Tibial nerve (tissue), 4 donors: ENCODE data around the gene SLC17A8. TPM values are rescaled to one million over a fixed set of nuclear protein-coding genes. Genes with fewer than 3 reads are reported as not detected.
"Not testable (repeated sequence)": the region's sequence is repeated elsewhere in the genome, so short reads cannot be mapped to it uniquely, and the experiment has no call there.

Experiments used
- DNase-seq, 2 donors: peaks; one replicate each; pipeline ENCODE4 v3.0.0-alpha.2; 2019; ENCODE audit warnings: low spot score in 2 of 2
- H3K27ac ChIP-seq, 4 donors: fragments of 200-600 bp; sonication (generic) in 3 of 4; one replicate each; pipeline ENCODE4 v1.5.1; 2017 to 2019; ENCODE audit warnings: mild to moderate bottlenecking in 1 of 4
- H3K27me3 ChIP-seq, 2 donors: fragments of 200-600 bp; sonication (generic) in 1 of 2; one replicate each; pipeline versions ENCODE4 v1.5.1 to v1.6.0; 2017 to 2019
- H3K36me3 ChIP-seq, 3 donors: fragments of 200-600 bp; sonication (generic); one replicate each; pipeline ENCODE4 v1.5.1; 2018 to 2019
- H3K4me1 ChIP-seq, 4 donors: fragments of 200-600 bp; sonication (generic) in 3 of 4; one replicate each; pipeline ENCODE4 v1.5.1; 2017 to 2019
- H3K4me3 ChIP-seq, 4 donors: fragments of 200-600 bp; sonication (generic) in 3 of 4; one replicate each; pipeline ENCODE4 v1.5.1; 2017 to 2019; ENCODE audit warnings: mild to moderate bottlenecking in 1 of 4, moderate library complexity in 1 of 4
- H3K9me3 ChIP-seq, 4 donors: fragments of 200-600 bp; sonication (generic) in 3 of 4; one replicate each; pipeline ENCODE4 v1.5.1; 2017 to 2019
- CTCF ChIP-seq, 5 experiments: fragments of 200-600 bp in 3 of 5; fragments of 450-650 bp in 2 of 5; sonication (generic) in 3 of 5; IDR thresholded peaks; one replicate each; pipeline ENCODE4 v1.5.1; 2016 to 2019; ENCODE audit warnings: antibody characterized with exemption in 5 of 5, mild to moderate bottlenecking in 3 of 5, moderate library complexity in 2 of 5
- EP300 ChIP-seq, 2 donors: sonication (generic); formaldehyde crosslinking; IDR thresholded peaks; one replicate each; pipeline ENCODE4 v1.6.1; 2017; ENCODE audit warnings: antibody characterized with exemption in 2 of 2, mild to moderate bottlenecking in 1 of 2
- POLR2A ChIP-seq, 2 donors: fragments of 450-650 bp; IDR thresholded peaks; one replicate each; pipeline ENCODE4 v1.6.1; 2017; ENCODE audit warnings: antibody characterized with exemption in 2 of 2, mild to moderate bottlenecking in 2 of 2, moderate library complexity in 2 of 2
- WGBS, 2 donors: methylation state at CpG; one replicate each; pipeline ENCODE4 v1.1.5; 2018; 5-methylcytosine and 5-hydroxymethylcytosine counted together
- total RNA-seq, 4 donors: library from RNA; depleted of rRNA; stranded (reverse); fragments of >200 nt; gene quantifications; one replicate each; pipeline ENCODE4 v1.1.0, GENCODE V29; 2016

Gene SLC17A8
- not detected for total RNA-seq

GRCh38 chr12:100356644-100357223, at the start of gene SLC17A8:
TSS of gene SLC17A8 (plus strand) at chr12:100357074. CDS start at chr12:100357392, 318 bp downstream.
- H3K27me3 ChIP-seq, result no peaks in the 10 kb centered on the region
- H3K27ac ChIP-seq, result no peak within 1 kb of the TSS
- no peaks in the 10 kb centered on the region for H3K36me3 ChIP-seq
- WGBS, 2 donors, result 22 to 28% methylated on average over 10 to 13 of the region's 13 CpGs
- no peak for TF ChIP-seq EP300 (IDR thresholded peaks at IDR 0.05)
- no peak for DNase-seq
- no peak within 1 kb of the TSS for H3K4me3 ChIP-seq
- H3K4me1 ChIP-seq, result peaks cover 0 to 5% (median 0%) of the 10 kb centered on the region in 4 donors
- H3K9me3 ChIP-seq, result no peaks in the 10 kb centered on the region

DNA sequence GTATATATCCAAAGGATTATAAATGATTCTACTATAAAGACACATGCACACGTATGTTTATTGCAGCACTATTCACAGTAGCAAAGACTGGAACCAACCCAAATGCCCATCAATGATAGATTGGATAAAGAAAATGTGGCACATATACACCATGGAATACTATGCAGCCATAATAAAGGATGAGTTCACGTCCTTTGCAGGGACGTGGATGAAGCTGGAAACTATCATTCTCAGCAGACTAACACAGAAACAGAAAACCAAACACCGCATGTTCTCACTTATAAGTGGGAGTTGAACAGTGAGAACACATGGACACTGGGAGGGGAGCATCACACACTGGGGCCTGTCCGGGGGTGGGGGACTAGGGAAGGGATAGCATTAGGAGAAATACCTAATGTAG, 48.7 kb upstream of the SLC17A8 start:
- not testable (repeated sequence) for H3K9me3 ChIP-seq, H3K27me3 ChIP-seq, H3K4me1 ChIP-seq, DNase-seq, H3K27ac ChIP-seq, H3K4me3 ChIP-seq
- peaks cover 0 to 37% (median 8%) of the 10 kb centered on the region in 3 donors for H3K36me3 ChIP-seq
- WGBS, 2 donors, result 96 to 98% methylated on average over 5 of the region's 5 CpGs

GRCh38 chr12:100311317-100311716, 45.6 kb upstream of the SLC17A8 start:
- Histone ChIP-seq H3K36me3 (peaks cover 0 to 42% (median 7%) of the 10 kb centered on the region in 3 donors), H3K27ac (no peak overlapping the region), H3K4me3 (no peak overlapping the region), H3K9me3 (no peaks in the 10 kb centered on the region), H3K4me1 (no peaks in the 10 kb centered on the region), H3K27me3 (no peaks in the 10 kb centered on the region)
- TF ChIP-seq CTCF (IDR thresholded peaks at IDR 0.05) (no peak), POLR2A (IDR thresholded peaks at IDR 0.05) (no peak), EP300 (IDR thresholded peaks at IDR 0.05) (no peak)
- WGBS, 2 donors, result 88 to 89% methylated on average over 1 of the region's 1 CpG
- no peak for DNase-seq

DNA sequence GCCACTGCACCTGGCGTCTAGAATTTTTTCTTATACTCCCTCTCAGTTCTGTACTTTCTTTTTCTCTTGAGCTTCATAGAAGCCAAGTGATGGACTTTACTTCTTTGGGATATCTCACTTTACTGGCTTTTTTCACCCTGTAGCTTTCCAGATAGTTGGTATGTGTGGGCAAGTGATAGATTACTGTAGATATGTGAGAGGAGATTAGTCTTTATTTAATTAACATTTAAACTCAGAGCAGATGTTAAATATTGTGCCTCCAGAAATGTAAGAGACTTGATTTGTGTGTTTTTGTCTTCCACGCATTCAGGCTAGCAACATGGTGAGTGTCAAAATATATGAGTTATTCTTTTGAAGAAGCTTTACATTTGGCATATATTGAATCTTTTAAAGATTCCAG, 39.5 kb upstream of the SLC17A8 start:
- Histone ChIP-seq H3K4me1 (no peaks in the 10 kb centered on the region), H3K27me3 (no peaks in the 10 kb centered on the region), H3K9me3 (no peaks in the 10 kb centered on the region), H3K36me3 (peaks cover 0 to 73% (median 7%) of the 10 kb centered on the region in 3 donors), H3K4me3 (no peak overlapping the region), H3K27ac (no peak overlapping the region)
- DNase-seq, result no peak
- TF ChIP-seq POLR2A (IDR thresholded peaks at IDR 0.05) (no peak), EP300 (IDR thresholded peaks at IDR 0.05) (no peak), CTCF (IDR thresholded peaks at IDR 0.05) (no peak)
- 96 to 97% methylated on average over 2 of the region's 2 CpGs for WGBS, 2 donors

DNA sequence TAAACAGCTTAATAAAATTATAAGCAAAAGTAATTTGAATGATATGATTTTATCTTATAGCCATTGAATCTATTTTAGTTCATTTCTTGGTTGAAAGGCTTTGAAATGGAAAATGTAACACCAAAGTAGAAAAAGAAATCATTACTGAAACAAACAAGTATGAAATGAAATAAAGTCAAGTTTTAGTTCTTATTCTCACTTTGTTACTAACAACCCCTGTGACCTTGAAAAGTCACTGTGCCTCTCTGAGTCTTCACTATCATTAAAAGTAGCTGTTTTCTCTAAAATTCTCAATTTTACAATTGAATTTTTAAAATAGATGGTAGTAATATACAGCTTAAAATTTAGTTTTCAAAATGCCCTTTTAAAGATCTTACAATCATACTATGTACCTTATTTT, 32.4 kb upstream of the SLC17A8 start:
- H3K4me3 ChIP-seq, result no peak overlapping the region
- peaks cover 0 to 40% (median 0%) of the 10 kb centered on the region in 3 donors for H3K36me3 ChIP-seq
- H3K27ac ChIP-seq, result no peak overlapping the region
- H3K9me3 ChIP-seq, result no peaks in the 10 kb centered on the region
- H3K4me1 ChIP-seq, result no peaks in the 10 kb centered on the region
- no peak for DNase-seq
- no peaks in the 10 kb centered on the region for H3K27me3 ChIP-seq
- TF ChIP-seq CTCF (IDR thresholded peaks at IDR 0.05), result no peak
- no peak for TF ChIP-seq EP300 (IDR thresholded peaks at IDR 0.05)
- no peak for TF ChIP-seq POLR2A (IDR thresholded peaks at IDR 0.05)

DNA sequence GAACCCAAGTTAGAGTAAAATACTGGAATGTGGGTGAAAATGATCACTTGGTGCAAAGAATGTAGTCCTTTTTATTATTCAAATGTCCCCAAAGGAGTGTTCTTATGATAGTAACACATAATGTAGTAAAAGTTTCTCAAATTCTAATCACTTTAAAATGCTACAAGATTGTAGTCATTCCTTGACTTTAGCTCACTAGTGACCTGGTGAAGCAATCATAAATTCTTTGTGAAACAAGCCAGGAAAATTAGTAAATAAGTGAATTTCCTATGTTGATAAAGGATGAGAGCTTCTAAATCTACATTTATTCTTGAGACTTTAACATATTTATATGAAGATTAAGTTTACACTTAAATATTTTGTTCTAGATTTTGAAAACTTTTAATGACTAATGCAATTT, 30.7 kb upstream of the SLC17A8 start:
- H3K36me3 ChIP-seq, result peaks cover 0 to 49% (median 0%) of the 10 kb centered on the region in 3 donors
- TF ChIP-seq POLR2A (IDR thresholded peaks at IDR 0.05) (no peak), EP300 (IDR thresholded peaks at IDR 0.05) (no peak), CTCF (IDR thresholded peaks at IDR 0.05) (no peak)
- H3K27ac ChIP-seq, result no peak overlapping the region
- no peak for DNase-seq
- H3K4me3 ChIP-seq, result no peak overlapping the region
- H3K9me3 ChIP-seq, result no peaks in the 10 kb centered on the region
- H3K4me1 ChIP-seq, result no peaks in the 10 kb centered on the region
- no peaks in the 10 kb centered on the region for H3K27me3 ChIP-seq
